GM20000 (cell line): ENCODE data around the gene CSF2.

Experiments
- DNase-seq: peaks from one replicate; pipeline ENCODE4 v3.0.0; 2012; ENCODE audit warnings: low spot score
- CTCF ChIP-seq: IDR thresholded peaks from 2 replicates; pipeline ENCODE4 v1.5.1; 2012; ENCODE audit warnings: mild to moderate bottlenecking, control low read depth; ENCODE audit errors: extremely low read depth, missing control alignments

CSF2 gene

GRCh38 chr5:132075719-132076077 is 2.1 kb downstream of the CSF2 start:
- no peak for DNase-seq
- TF ChIP-seq CTCF = no peak

GRCh38 chr5:132076202-132076830 is 2.7 kb downstream of the CSF2 start:
- DNase-seq = no peak
- TF ChIP-seq CTCF = no peak

- TF ChIP-seq CTCF = no peak
Observed at GRCh38 chr5:132076983-132077382, 3.4 kb downstream of the CSF2 start.

GRCh38 chr5:132079081-132079480 is 5.5 kb downstream of the CSF2 start:
- no peak for TF ChIP-seq CTCF

More at GRCh38 chr5:132076983-132077382, 3.4 kb downstream of the CSF2 start:
- no peak for DNase-seq

GRCh38 chr5:132079619-132080018 is 6.0 kb downstream of the CSF2 start:
- DNase-seq = no peak
- no peak for TF ChIP-seq CTCF

More at GRCh38 chr5:132079081-132079480, 5.5 kb downstream of the CSF2 start:
- DNase-seq = no peak

- TF ChIP-seq CTCF = no peak
- no peak for DNase-seq
Observed at GRCh38 chr5:132080595-132080994, 7.0 kb downstream of the CSF2 start.

- DNase-seq = no peak
- no peak for TF ChIP-seq CTCF
Observed at GRCh38 chr5:132081458-132081857, 7.9 kb downstream of the CSF2 start.
